Chondrocyte (in vitro differentiated cells): ENCODE measurements around the gene EML3. TPM values are rescaled to one million over a fixed set of nuclear protein-coding genes. Genes with fewer than 3 reads are reported as not detected.
A peak's percentile ranks its signal among the peaks of the same experiment; 100 is the strongest.

Experiments
- DNase-seq: peaks from one replicate; pipeline ENCODE4 v3.0.0; 2021; ENCODE audit warnings: mixed read lengths, low spot score
- H3K27ac Mint-ChIP-seq: one replicate; pipeline ENCODE4 v1.8.0; 2021; ENCODE audit warnings: mild to moderate bottlenecking, moderate library complexity, mixed read lengths; ENCODE audit not compliant: unreplicated experiment
- H3K27me3 Mint-ChIP-seq: 2 replicates; pipeline ENCODE4 v1.8.0; 2021; ENCODE audit warnings: low read depth, mixed read lengths
- H3K36me3 Mint-ChIP-seq: 2 replicates; pipeline ENCODE4 v1.8.0; 2021; ENCODE audit warnings: low read depth, mixed read lengths
- H3K4me1 Mint-ChIP-seq: 2 replicates; pipeline ENCODE4 v1.8.0; 2021; ENCODE audit warnings: low read depth, mild to moderate bottlenecking, mixed read lengths
- H3K4me3 Mint-ChIP-seq: one replicate; pipeline ENCODE4 v1.8.0; 2021; ENCODE audit warnings: mild to moderate bottlenecking, moderate library complexity, mixed read lengths; ENCODE audit not compliant: unreplicated experiment
- H3K9me3 Mint-ChIP-seq: 2 replicates; pipeline ENCODE4 v1.8.0; 2021; ENCODE audit warnings: low read depth, mixed read lengths
- total RNA-seq: library from RNA; stranded (reverse); gene quantifications from 3 replicates; pipeline ENCODE4 v1.2.1, GENCODE V29; 2021
- TF ChIP-seq, protein P1 (sequence below): fragments of 200-600 bp; sonication (generic); IDR thresholded peaks from 2 replicates; pipeline ENCODE4 v1.5.0; 2021; ENCODE audit warnings: antibody characterized with exemption, mild to moderate bottlenecking, moderate library complexity

EML3 gene
- total RNA-seq, 1 donor from 2014 or later: 58.9 TPM

DNA sequence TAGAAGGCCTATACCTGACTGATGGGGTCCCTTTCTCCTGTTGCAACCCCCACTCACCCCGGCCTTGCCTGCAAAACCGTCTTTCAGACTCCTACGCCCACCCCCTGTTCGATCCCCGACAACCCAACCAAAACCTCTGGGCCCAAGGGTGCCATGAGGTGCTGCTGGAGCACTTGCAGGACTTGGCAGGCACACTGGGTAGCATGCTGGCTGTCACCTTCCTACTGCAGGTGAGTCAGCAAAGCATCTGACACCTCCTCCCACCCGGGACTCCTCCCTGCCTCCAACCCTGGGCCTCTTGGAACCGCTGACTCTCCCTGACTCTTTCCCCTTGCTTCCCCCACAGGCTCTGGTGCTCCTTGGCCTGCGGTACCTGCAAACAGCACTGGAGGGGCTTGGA, 1.7 kb upstream of the EML3 start:
- peaks cover 5% of the 10 kb centered on the region for H3K36me3 Mint-ChIP-seq
- no peaks in the 10 kb centered on the region for H3K27me3 Mint-ChIP-seq
- peaks cover 17% of the 10 kb centered on the region for H3K4me1 Mint-ChIP-seq
- no peak overlapping the region for H3K4me3 Mint-ChIP-seq
- DNase-seq: no peak
- TF ChIP-seq, protein P1, sequence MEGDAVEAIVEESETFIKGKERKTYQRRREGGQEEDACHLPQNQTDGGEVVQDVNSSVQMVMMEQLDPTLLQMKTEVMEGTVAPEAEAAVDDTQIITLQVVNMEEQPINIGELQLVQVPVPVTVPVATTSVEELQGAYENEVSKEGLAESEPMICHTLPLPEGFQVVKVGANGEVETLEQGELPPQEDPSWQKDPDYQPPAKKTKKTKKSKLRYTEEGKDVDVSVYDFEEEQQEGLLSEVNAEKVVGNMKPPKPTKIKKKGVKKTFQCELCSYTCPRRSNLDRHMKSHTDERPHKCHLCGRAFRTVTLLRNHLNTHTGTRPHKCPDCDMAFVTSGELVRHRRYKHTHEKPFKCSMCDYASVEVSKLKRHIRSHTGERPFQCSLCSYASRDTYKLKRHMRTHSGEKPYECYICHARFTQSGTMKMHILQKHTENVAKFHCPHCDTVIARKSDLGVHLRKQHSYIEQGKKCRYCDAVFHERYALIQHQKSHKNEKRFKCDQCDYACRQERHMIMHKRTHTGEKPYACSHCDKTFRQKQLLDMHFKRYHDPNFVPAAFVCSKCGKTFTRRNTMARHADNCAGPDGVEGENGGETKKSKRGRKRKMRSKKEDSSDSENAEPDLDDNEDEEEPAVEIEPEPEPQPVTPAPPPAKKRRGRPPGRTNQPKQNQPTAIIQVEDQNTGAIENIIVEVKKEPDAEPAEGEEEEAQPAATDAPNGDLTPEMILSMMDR: no peak
- H3K9me3 Mint-ChIP-seq: no peaks in the 10 kb centered on the region
- H3K27ac Mint-ChIP-seq: peak overlapping the region; percentile 74

DNA sequence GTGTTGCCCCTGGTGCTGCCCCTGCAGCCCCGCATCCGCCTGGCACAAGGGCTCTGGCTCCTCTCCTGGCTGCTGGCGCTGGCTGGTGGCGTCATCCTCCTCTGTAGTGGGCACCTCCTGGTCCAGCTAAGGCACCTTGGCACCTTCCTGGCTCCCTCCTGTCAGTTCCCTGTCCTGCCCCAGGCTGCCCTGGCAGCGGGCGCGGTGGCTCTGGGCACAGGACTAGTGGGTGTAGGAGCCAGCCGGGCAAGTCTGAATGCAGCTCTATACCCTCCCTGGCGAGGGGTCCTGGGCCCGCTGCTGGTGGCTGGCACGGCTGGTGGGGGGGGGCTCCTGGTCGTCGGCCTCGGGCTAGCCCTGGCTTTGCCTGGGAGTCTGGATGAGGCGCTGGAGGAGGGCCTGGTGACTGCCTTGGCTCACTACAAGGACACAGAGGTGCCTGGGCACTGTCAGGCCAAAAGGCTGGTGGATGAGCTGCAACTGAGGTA, 760 bp upstream of the EML3 start:
- peaks cover 17% of the 10 kb centered on the region for H3K4me1 Mint-ChIP-seq
- TF ChIP-seq, protein P1: no peak
- H3K27me3 Mint-ChIP-seq: no peaks in the 10 kb centered on the region
- no peak for DNase-seq
- H3K27ac Mint-ChIP-seq: peak overlapping the region; percentile 82
- peaks cover 4% of the 10 kb centered on the region for H3K36me3 Mint-ChIP-seq
- H3K4me3 Mint-ChIP-seq: peak overlapping the region; percentile 54
- no peaks in the 10 kb centered on the region for H3K9me3 Mint-ChIP-seq

DNA sequence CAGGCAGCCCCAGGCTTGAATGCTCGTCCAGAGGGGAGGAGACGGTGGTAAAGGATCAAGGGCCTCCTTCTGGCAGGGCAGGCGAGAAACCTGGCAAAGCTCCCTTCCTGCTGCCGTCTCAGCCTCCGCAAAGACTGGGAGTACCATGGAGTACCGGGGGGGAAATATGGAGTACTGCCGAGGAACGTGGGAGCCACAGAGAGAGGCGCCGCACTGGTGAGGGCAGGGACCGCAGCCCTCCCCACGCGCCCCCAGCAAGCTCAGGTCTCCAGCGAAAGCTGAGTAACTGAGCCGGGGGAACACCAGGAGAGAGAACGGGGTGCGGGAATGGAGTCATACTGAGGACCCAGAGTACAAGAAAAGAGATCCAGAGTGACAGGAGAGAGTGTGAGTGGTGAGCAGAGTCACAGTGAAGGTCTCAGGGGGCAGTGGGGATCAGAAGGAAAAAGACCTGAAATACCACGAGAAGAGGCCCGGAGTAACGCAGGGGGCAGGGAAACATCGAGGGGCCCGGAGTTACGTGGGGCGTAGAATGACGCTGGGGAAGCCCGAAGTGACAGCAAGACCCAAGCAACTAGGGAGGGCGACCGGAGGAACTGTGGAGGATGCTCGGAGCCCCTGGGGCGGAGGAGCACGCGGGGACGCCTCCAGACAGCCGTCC, 740 bp downstream of the EML3 start:
- Mint-ChIP-seq H3K4me1 (peaks cover 17% of the 10 kb centered on the region), H3K36me3 (peaks cover 6% of the 10 kb centered on the region), H3K9me3 (no peaks in the 10 kb centered on the region), H3K4me3 (peak overlapping the region; percentile 97), H3K27me3 (no peaks in the 10 kb centered on the region), H3K27ac (peak overlapping the region; percentile 95)
- no peak for DNase-seq
- TF ChIP-seq, protein P1: peak; percentile 50

DNA sequence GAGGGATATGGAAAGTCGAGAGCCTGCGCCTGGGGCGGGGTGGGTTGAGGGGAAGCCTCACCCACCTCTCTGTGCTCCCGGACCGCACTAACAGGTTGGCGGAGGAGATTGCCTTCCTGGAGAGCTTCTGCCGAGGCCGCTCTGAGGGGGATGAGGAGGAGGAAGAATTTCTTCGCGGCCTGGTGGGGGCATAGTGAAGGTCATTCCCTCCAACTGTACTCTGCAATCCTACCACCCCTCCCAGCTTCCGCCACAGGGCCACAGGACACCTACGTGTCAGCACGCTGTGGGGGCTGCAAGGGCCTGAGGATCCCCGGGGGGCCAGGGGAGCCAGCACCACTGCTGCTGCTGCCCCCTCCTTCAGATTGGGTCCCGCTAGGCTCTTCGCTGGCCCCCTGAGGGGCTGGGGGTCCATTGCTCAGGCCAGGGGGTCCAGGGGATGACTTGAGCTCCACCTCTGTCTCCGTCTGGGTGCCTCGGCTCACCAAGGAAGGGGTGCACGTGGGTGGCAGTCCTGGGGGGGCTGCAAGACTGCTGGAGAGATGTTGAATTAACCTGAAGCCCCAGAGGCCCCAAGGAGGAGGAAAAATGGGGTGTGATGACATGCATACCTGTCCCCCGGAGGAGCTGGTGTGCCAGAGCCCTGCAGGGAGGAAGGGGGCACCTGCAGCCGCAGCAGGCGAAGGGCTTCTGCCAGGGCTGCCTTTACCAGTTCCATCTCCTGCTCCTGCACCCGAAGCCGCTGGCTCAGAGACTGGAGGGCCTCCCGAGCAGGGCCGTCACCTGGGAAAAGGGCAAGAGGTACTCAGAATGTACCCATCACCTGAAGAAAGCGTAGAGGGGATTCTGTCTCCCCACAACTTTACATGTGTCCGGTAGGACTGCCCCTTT, 1.5 kb downstream of the EML3 start:
- peak overlapping the region; percentile 95 for H3K27ac Mint-ChIP-seq

DNA sequence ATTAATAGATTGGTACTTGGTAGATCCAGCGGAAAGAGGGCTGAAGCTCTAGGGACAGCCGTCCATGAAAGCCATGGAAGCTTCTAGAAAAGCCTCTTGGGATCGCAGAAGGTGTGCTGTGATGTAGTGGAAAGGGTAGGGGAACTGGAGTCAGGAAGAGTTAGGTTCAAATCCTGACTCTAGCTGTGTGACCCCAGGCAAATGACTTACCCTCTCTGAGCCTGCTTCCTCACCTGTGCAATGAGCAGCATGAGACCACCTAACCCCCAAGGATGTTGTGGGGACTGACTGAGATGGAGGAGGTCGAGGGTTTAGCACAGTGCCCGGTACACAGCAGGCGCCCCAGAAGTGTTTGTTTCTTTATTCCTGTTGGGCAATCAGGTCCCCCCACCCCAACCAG, 2.2 kb downstream of the EML3 start:
- H3K9me3 Mint-ChIP-seq: no peaks in the 10 kb centered on the region
- H3K27ac Mint-ChIP-seq: peak overlapping the region; percentile 17
- TF ChIP-seq, protein P1: no peak
- H3K4me1 Mint-ChIP-seq: peaks cover 17% of the 10 kb centered on the region
- DNase-seq: no peak
- no peaks in the 10 kb centered on the region for H3K27me3 Mint-ChIP-seq
- H3K36me3 Mint-ChIP-seq: peaks cover 9% of the 10 kb centered on the region
- H3K4me3 Mint-ChIP-seq: peak overlapping the region; percentile 19

More for the DNA sequence above, 1.5 kb downstream of the EML3 start:
- TF ChIP-seq, protein P1: no peak
- H3K27me3 Mint-ChIP-seq: no peaks in the 10 kb centered on the region
- H3K9me3 Mint-ChIP-seq: no peaks in the 10 kb centered on the region
- peaks cover 17% of the 10 kb centered on the region for H3K4me1 Mint-ChIP-seq
- DNase-seq: no peak
- H3K36me3 Mint-ChIP-seq: peaks cover 8% of the 10 kb centered on the region
- H3K4me3 Mint-ChIP-seq: peak overlapping the region; percentile 97
